ENCODE results near the gene OR10C1. TPM values are rescaled to one million over a fixed set of nuclear protein-coding genes. Genes with fewer than 3 reads are reported as not detected.

Gene OR10C1
- total and polyA plus RNA-seq, 2 of the 13 experiments (the other 11 are each of a cell fraction or from before 2014, with no cell fraction given), result 0.04 TPM; not detected in 1

DNA sequence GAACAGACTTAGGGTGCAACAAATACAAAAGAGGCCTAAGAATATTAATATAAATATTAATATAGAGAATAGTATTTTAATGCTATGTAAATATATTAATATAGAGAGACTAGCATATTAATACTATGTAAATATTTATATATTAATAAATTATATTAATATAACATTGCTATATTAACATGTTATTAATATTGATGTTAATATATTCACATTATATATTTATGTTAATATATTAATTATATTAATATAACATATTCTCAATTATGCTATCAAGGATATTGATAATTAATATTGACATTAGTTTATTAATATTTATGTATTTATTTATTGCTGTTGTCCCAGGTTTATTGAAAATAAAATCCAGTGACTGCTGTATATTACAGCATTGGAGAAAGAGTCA is 49.8 kb downstream of the OR10C1 start (continued):
- TF ChIP-seq, protein P1, sequence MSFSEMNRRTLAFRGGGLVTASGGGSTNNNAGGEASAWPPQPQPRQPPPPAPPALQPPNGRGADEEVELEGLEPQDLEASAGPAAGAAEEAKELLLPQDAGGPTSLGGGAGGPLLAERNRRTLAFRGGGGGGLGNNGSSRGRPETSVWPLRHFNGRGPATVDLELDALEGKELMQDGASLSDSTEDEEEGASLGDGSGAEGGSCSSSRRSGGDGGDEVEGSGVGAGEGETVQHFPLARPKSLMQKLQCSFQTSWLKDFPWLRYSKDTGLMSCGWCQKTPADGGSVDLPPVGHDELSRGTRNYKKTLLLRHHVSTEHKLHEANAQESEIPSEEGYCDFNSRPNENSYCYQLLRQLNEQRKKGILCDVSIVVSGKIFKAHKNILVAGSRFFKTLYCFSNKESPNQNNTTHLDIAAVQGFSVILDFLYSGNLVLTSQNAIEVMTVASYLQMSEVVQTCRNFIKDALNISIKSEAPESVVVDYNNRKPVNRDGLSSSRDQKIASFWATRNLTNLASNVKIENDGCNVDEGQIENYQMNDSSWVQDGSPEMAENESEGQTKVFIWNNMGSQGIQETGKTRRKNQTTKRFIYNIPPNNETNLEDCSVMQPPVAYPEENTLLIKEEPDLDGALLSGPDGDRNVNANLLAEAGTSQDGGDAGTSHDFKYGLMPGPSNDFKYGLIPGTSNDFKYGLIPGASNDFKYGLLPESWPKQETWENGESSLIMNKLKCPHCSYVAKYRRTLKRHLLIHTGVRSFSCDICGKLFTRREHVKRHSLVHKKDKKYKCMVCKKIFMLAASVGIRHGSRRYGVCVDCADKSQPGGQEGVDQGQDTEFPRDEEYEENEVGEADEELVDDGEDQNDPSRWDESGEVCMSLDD (CRISPR knock-in tag; IDR thresholded peaks at IDR 0.05; ENCODE audit: borderline replicate concordance), result no peak
- no peak for TF ChIP-seq SAP130 (CRISPR knock-in tag; IDR thresholded peaks at IDR 0.05; ENCODE audit: low read depth)
- TF ChIP-seq ZNF780A (CRISPR knock-in tag; IDR thresholded peaks at IDR 0.05), result no peak

DNA sequence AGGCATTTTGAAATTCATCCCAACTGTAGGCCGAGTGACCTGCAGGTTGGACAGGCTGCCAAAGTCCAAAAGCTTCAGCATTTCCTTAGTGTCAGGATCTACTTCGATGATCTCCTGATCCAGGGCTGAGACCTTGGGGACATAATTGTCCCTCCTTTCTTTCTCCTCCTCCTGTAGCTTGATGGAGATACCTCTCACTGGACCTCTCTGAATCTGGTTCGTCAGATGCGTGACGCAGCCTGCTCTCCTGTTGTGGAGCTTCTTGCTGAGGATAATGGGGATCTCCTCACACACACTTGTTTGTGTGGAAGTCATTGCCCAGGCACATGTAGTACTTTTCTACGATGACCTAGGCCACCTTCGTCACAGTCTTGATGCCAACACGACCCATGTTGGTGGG is 50.2 kb downstream of the OR10C1 start:
- no TSS peak for BruUV-seq (replicated peaks)
- intact Hi-C loops (cut with micrococcal nuclease; ENCODE audit: unreplicated experiment) (no loop called here), in situ Hi-C loops (cut with HindIII; ENCODE audit: extremely low pct_ligation_motif_present, low pct_unique_long_range_greater_than_20kb) (no loop called here)
- H3K36me3 ChIP-seq (replicated peaks in 1 of 2; ENCODE audit: control insufficient read depth in 1 of 2, insufficient read depth in 2 of 2, low read length in 2 of 2), result no peaks in the 10 kb centered on the region
- FAIRE-seq, result no peak
- 62% methylated on average over 8 of the region's 8 CpGs for WGBS (ENCODE audit: low lambda C conversion rate)
- ChIA-PET POLR2A (no interaction called here), CTCF (ENCODE audit: low intra/inter-chr PET ratio, low total read pairs) (no interaction called here)
- TF ChIP-seq HOXA5 (CRISPR knock-in tag; IDR thresholded peaks at IDR 0.05) (no peak), MNT (IDR thresholded peaks at IDR 0.05) (no peak), SOX13 (IDR thresholded peaks at IDR 0.05) (no peak), SOX13 (CRISPR knock-in tag; conservative IDR thresholded peaks at IDR 0.05 in 1 of 2, IDR thresholded peaks at IDR 0.05 in 1 of 2) (no peak), ELF4 (CRISPR knock-in tag; IDR thresholded peaks at IDR 0.05; ENCODE audit: borderline replicate concordance) (no peak), ZNF75D (CRISPR knock-in tag; IDR thresholded peaks at IDR 0.05; ENCODE audit: borderline replicate concordance) (no peak), HHEX (CRISPR knock-in tag; IDR thresholded peaks at IDR 0.05) (no peak)
- TF ChIP-seq, protein P2, sequence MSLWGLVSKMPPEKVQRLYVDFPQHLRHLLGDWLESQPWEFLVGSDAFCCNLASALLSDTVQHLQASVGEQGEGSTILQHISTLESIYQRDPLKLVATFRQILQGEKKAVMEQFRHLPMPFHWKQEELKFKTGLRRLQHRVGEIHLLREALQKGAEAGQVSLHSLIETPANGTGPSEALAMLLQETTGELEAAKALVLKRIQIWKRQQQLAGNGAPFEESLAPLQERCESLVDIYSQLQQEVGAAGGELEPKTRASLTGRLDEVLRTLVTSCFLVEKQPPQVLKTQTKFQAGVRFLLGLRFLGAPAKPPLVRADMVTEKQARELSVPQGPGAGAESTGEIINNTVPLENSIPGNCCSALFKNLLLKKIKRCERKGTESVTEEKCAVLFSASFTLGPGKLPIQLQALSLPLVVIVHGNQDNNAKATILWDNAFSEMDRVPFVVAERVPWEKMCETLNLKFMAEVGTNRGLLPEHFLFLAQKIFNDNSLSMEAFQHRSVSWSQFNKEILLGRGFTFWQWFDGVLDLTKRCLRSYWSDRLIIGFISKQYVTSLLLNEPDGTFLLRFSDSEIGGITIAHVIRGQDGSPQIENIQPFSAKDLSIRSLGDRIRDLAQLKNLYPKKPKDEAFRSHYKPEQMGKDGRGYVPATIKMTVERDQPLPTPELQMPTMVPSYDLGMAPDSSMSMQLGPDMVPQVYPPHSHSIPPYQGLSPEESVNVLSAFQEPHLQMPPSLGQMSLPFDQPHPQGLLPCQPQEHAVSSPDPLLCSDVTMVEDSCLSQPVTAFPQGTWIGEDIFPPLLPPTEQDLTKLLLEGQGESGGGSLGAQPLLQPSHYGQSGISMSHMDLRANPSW (CRISPR knock-in tag; IDR thresholded peaks at IDR 0.05; ENCODE audit: borderline replicate concordance), result no peak
- H3K9ac ChIP-seq (ENCODE audit: insufficient read depth, low read depth, low read length), result no peak overlapping the region
- H4K20me1 ChIP-seq (ENCODE audit: insufficient read depth, low read length), result no peaks in the 10 kb centered on the region
- H2AFZ ChIP-seq (ENCODE audit: low read length), result no peak overlapping the region
- no peaks in the 10 kb centered on the region for H3K27me3 ChIP-seq (ENCODE audit: control insufficient read depth in 1 of 2, insufficient read depth in 2 of 2, low read length in 2 of 2)
- H3K4me3 ChIP-seq (replicated peaks in 1 of 3; ENCODE audit: insufficient read depth in 1 of 3, low read depth in 2 of 3, low read length in 3 of 3), result no peak overlapping the region
- no peaks in the 10 kb centered on the region for H3K9me3 ChIP-seq (ENCODE audit: low read length)
- no peak for ATAC-seq
- no peak for DNase-seq (ENCODE audit: low spot score)
- H3K4me2 ChIP-seq (ENCODE audit: low read depth, low read length), result no peak overlapping the region
- no peak overlapping the region for H3K27ac ChIP-seq (ENCODE audit: extremely low read length, insufficient read depth, low read length)
- no peaks in the 10 kb centered on the region for H3K79me2 ChIP-seq (ENCODE audit: insufficient read depth, low read length)
- no peaks in the 10 kb centered on the region for H3K4me1 ChIP-seq (ENCODE audit: insufficient read depth, low read length)

Measured in HepG2 (cell line).